ENCODE results near the gene EBF4. TPM values are rescaled to one million over a fixed set of nuclear protein-coding genes. Genes with fewer than 3 reads are reported as not detected.

EBF4 gene
- total RNA-seq, 1 experiment from 2014 or later, result 11.4 TPM

GRCh38 chr20:2739042-2739398, 46.4 kb downstream of the EBF4 start:
- H3K4me3 ChIP-seq (replicated peaks in 1 of 2; ENCODE audit: low read depth in 1 of 2, low read length in 2 of 2), result no peak overlapping the region
- no TSS peak for BruUV-seq (replicated peaks)
- H3K79me2 ChIP-seq (ENCODE audit: insufficient read depth, low read length), result no peaks in the 10 kb centered on the region
- ChIA-PET RAD21 (ENCODE audit: low non-redundant PET in 1 of 2, low total read pairs in 2 of 2, uncharacterized antibody in 2 of 2, unreplicated experiment in 2 of 2) (no interaction called here), POLR2A (no interaction called here), CTCF (no interaction called here)
- H2AFZ ChIP-seq (ENCODE audit: low read depth, low read length, poor library complexity, severe bottlenecking), result no peak overlapping the region
- no peak overlapping the region for H3K27ac ChIP-seq (ENCODE audit: low read depth, low read length)
- intact Hi-C loops (cut with micrococcal nuclease), result no loop called here
- no peak for ATAC-seq
- H4K20me1 ChIP-seq (ENCODE audit: insufficient read depth), result no peaks in the 10 kb centered on the region
- no peak for DNase-seq (ENCODE audit: low read depth, low spot score)
- no peaks in the 10 kb centered on the region for H3K27me3 ChIP-seq (ENCODE audit: insufficient read depth, low read length)
- H3K4me2 ChIP-seq (ENCODE audit: low read length), result no peak overlapping the region
- TF ChIP-seq CBX3 (IDR thresholded peaks at IDR 0.05; ENCODE audit: low read depth) (no peak), FOSL1 (IDR thresholded peaks at IDR 0.05; ENCODE audit: low read depth) (no peak)
- H3K9me2 ChIP-seq (ENCODE audit: insufficient read depth), result no peaks in the 10 kb centered on the region
- no peaks in the 10 kb centered on the region for H3K36me3 ChIP-seq (ENCODE audit: control insufficient read depth in 1 of 2, insufficient read depth in 2 of 2, low read length in 2 of 2)
- no peak overlapping the region for H3K9ac ChIP-seq (ENCODE audit: low read length)
- H3K9me3 ChIP-seq (ENCODE audit: control insufficient read depth in 1 of 2, insufficient read depth in 1 of 2, low read depth in 1 of 2, low read length in 2 of 2), result no peaks in the 10 kb centered on the region
- H3K4me1 ChIP-seq (ENCODE audit: control insufficient read depth in 1 of 2, insufficient read depth in 2 of 2, low read length in 2 of 2), result peaks cover 0 to 8% of the 10 kb centered on the region in 2 experiments; a peak in 2 of 4 replicates

- ChIA-PET POLR2A (no interaction called here), RAD21 (ENCODE audit: low non-redundant PET in 1 of 2, low total read pairs in 2 of 2, uncharacterized antibody in 2 of 2, unreplicated experiment in 2 of 2) (no interaction called here), CTCF (interaction anchor here (0.9 to 2.0 kb wide), 5 partner anchors 12 to 260 kb away, joined by 3 to 5 read pairs (median 3); no protein-coding TSS in a partner anchor)
- Histone ChIP-seq H3K27me3 (ENCODE audit: insufficient read depth, low read length) (no peaks in the 10 kb centered on the region), H3K9ac (ENCODE audit: low read length) (no peak overlapping the region), H3K4me2 (ENCODE audit: low read length) (no peak overlapping the region), H3K9me2 (ENCODE audit: insufficient read depth) (no peaks in the 10 kb centered on the region), H3K36me3 (ENCODE audit: control insufficient read depth in 1 of 2, insufficient read depth in 2 of 2, low read length in 2 of 2) (no peaks in the 10 kb centered on the region), H2AFZ (ENCODE audit: low read depth, low read length, poor library complexity, severe bottlenecking) (no peak overlapping the region), H3K79me2 (ENCODE audit: insufficient read depth, low read length) (no peaks in the 10 kb centered on the region), H3K4me3 (replicated peaks in 1 of 2; ENCODE audit: low read depth in 1 of 2, low read length in 2 of 2) (no peak overlapping the region), H3K9me3 (ENCODE audit: control insufficient read depth in 1 of 2, insufficient read depth in 1 of 2, low read depth in 1 of 2, low read length in 2 of 2) (no peaks in the 10 kb centered on the region), H4K20me1 (ENCODE audit: insufficient read depth) (no peaks in the 10 kb centered on the region), H3K4me1 (ENCODE audit: control insufficient read depth in 1 of 2, insufficient read depth in 2 of 2, low read length in 2 of 2) (peaks cover 0 to 8% of the 10 kb centered on the region in 2 experiments; a peak in 2 of 4 replicates), H3K27ac (ENCODE audit: low read depth, low read length) (no peak overlapping the region)
- TF ChIP-seq FOSL1 (IDR thresholded peaks at IDR 0.05; ENCODE audit: low read depth), result no peak
- no peak for TF ChIP-seq SIN3A (IDR thresholded peaks at IDR 0.05; ENCODE audit: low read depth)
- no peak for TF ChIP-seq SRF (IDR thresholded peaks at IDR 0.05; ENCODE audit: low read depth)
- no peak for TF ChIP-seq ZFX (IDR thresholded peaks at IDR 0.05)
- TF ChIP-seq JUND (IDR thresholded peaks at IDR 0.05), result no peak
- TF ChIP-seq YY1 (IDR thresholded peaks at IDR 0.05; ENCODE audit: extremely low read depth, insufficient replicate concordance, low read depth, low read length), result no peak
- no peak for TF ChIP-seq EGR1 (IDR thresholded peaks at IDR 0.05; ENCODE audit: low read depth)
- TF ChIP-seq ELF1 (IDR thresholded peaks at IDR 0.05; ENCODE audit: borderline replicate concordance, low read depth), result no peak
- TF ChIP-seq MAX (IDR thresholded peaks at IDR 0.05), result no peak
- TF ChIP-seq POLR2AphosphoS5 (IDR thresholded peaks at IDR 0.05; ENCODE audit: low read depth, low read length), result no peak
- TF ChIP-seq TCF7L2 (IDR thresholded peaks at IDR 0.05; ENCODE audit: borderline replicate concordance, extremely low read depth, insufficient read depth, insufficient read length), result no peak
- no peak for TF ChIP-seq EZH2phosphoT487 (IDR thresholded peaks at IDR 0.05; ENCODE audit: borderline replicate concordance)
- TF ChIP-seq RAD21 (IDR thresholded peaks at IDR 0.05; ENCODE audit: low read depth), result no peak
- TF ChIP-seq REST (IDR thresholded peaks at IDR 0.05; ENCODE audit: low read depth), result no peak
- BruUV-seq (replicated peaks), result no TSS peak
- no peak for ATAC-seq
- DNase-seq (ENCODE audit: low read depth, low spot score), result no peak
- intact Hi-C loops (cut with micrococcal nuclease), result no loop called here
Measured at GRCh38 chr20:2740702-2741101, 48.1 kb downstream of the EBF4 start.
